CD4-positive, alpha-beta T cell treated with Interferon alpha-2 for 1 hour (primary cell): ENCODE results near the gene SSUH2.

ENCODE experiments used
- DNase-seq, 2 donors: peaks; one replicate each; pipeline ENCODE4 v3.0.0-alpha.2; 2020 to 2022

SSUH2 gene

GRCh38 chr3:8639659-8640000, 5.0 kb downstream of the SSUH2 start:
- DNase-seq: no peak

- no peak for DNase-seq
Measured at GRCh38 chr3:8638994-8639658, 5.5 kb downstream of the SSUH2 start.

- no peak for DNase-seq
Measured at GRCh38 chr3:8637348-8637747, 7.2 kb downstream of the SSUH2 start.

- DNase-seq: no peak
Measured at GRCh38 chr3:8635631-8636030, 9.0 kb downstream of the SSUH2 start.

- DNase-seq: no peak
Measured at GRCh38 chr3:8635125-8635524, 9.5 kb downstream of the SSUH2 start.

- no peak for DNase-seq
Measured at GRCh38 chr3:8632402-8633237, 12.0 kb downstream of the SSUH2 start.

- DNase-seq: no peak
Measured at GRCh38 chr3:8631661-8632060, 12.9 kb downstream of the SSUH2 start.

GRCh38 chr3:8629151-8630021, 15.2 kb downstream of the SSUH2 start:
- peak in 1 of 2 donors; percentile 63 for DNase-seq

- no peak for DNase-seq
Measured at GRCh38 chr3:8627949-8628348, 16.6 kb downstream of the SSUH2 start.

- no peak for DNase-seq
Measured at GRCh38 chr3:8627201-8627940, 17.2 kb downstream of the SSUH2 start.

- no peak for DNase-seq
Measured at GRCh38 chr3:8625991-8626390, 18.6 kb downstream of the SSUH2 start.

GRCh38 chr3:8624612-8625011, 20.0 kb downstream of the SSUH2 start:
- no peak for DNase-seq

GRCh38 chr3:8623741-8624140, 20.9 kb downstream of the SSUH2 start:
- no peak for DNase-seq

GRCh38 chr3:8622873-8623691, 21.5 kb downstream of the SSUH2 start:
- peak; percentile 11 to 55 for DNase-seq

- DNase-seq: no peak
Measured at GRCh38 chr3:8621872-8622271, 22.7 kb downstream of the SSUH2 start.

GRCh38 chr3:8621141-8621540, 23.5 kb downstream of the SSUH2 start:
- DNase-seq: no peak

- no peak for DNase-seq
Measured at GRCh38 chr3:8619548-8619947, 25.1 kb downstream of the SSUH2 start.

GRCh38 chr3:8618950-8619349, 25.6 kb downstream of the SSUH2 start:
- no peak for DNase-seq

GRCh38 chr3:8617921-8618320, 26.7 kb downstream of the SSUH2 start:
- DNase-seq: no peak

GRCh38 chr3:8610951-8611350, 33.6 kb downstream of the SSUH2 start:
- no peak for DNase-seq

- DNase-seq: no peak
Measured at GRCh38 chr3:8608791-8609467, 35.7 kb downstream of the SSUH2 start.
